Measurements from ENCODE around the gene LGSN. TPM values are rescaled to one million over a fixed set of nuclear protein-coding genes. Genes with fewer than 3 reads are reported as not detected.
"Not testable (repeated sequence)": the region's sequence is repeated elsewhere in the genome, so short reads cannot be mapped to it uniquely, and the experiment has no call there.

Gene LGSN
- polyA plus RNA-seq, 12 donors = 0.07 to 7.7 TPM; not detected in 10

DNA sequence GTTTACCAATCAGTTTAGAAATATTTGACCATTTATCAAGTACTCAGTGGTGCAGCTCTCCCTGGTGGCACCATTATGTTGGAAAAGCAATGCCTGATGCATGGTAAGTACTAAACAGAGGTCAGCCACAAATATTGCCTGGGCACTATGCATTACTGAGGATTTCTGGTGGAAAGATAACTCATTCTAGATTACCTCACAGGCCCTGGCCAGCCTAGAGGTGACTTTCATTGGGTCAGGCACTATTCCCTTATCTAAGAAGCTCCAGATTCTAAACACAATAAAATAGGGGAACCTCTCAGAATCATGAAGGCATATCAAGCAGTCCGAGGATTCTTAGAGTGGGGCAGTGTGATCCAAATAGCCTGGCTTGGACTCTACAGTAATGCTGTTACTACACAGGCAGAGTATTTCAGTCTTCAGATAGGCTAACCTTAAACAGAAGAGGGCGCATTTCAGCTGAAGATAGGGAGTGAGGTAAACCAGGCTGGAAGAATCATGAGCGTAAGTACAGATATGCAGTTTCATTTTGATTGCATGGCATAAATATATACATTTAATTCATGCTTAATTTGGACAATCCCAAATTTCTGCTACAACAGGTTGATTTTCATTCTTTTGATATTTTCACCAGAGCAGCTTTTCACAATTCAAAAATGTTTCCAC, 12.1 kb downstream of the LGSN start:
- DNase-seq = peak; percentile 6

DNA sequence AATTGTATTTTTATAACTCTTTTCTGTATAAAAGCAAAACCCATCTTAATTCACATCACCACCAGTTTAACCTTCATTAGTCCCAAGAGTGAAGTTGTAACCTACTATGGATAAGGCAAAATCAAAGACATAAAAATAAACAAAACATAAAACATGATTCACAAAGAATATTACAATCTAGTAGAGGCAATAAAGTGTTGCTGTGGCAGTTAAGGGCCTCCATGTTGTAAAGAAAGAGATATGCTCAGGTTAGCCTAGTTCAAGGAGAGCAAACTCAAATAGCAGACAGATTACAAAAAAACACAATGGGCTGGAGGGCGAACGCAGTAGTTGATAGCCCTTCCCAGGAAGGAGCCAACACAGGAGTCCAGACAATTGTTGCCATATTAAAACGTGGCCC, 13.4 kb downstream of the LGSN start:
- no peak for DNase-seq

DNA sequence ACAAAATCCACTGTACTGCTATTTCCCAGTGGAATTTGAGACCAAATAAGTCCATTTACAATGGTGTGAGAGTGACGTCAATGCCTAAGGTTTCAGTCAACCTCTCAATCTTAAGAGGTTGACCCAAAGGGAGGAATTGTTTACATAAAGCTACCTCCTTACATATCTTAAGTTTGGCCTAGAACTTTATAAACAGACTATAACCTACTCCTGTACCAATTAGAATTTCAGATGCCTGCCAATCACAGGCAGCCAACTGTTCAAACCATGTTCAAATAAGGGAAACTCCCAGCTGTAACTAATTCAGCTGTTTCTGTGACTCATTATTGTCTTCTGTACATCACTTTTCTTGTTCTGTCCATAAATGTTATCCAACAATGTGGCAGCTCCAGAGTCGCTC, 14.5 kb downstream of the LGSN start:
- DNase-seq = no peak

DNA sequence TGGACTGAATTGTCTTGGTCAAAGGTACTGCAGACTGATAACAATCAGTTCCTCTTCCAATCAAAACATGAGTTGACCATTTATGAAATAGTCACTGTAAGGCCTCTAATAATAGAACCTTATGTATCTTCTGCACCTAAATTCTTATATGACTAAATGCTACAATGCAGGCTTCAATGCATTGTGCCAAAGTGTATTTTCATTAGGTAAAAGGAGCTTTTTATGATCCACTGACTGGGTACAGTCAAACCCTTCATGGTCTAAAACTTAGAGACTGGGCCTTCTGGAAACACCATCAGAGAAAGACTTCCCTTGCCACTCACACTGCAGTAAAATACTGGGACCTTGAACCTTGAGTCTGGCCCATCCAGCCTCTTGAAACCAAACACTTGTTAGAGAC, 16.3 kb downstream of the LGSN start:
- no peak for DNase-seq

DNA sequence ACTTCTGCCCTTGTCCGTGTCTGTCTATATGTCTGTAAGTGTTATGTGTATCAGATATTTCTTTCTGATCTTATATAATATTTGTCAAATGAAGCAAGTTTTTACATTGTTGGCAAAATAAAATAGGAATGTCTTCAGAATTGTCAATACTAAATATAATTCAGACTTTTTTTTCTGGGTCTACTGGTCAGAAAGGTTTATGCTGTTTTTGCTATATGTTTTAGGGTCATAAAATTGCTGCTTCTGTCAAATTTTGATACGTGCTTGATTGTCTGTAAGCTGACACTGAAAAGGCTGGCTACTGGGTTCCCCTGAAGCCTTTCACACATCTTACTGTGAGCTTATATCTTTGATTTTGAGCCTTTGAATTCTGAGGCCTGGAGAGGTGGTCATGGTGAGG, 20.1 kb downstream of the LGSN start:
- DNase-seq = no peak

DNA sequence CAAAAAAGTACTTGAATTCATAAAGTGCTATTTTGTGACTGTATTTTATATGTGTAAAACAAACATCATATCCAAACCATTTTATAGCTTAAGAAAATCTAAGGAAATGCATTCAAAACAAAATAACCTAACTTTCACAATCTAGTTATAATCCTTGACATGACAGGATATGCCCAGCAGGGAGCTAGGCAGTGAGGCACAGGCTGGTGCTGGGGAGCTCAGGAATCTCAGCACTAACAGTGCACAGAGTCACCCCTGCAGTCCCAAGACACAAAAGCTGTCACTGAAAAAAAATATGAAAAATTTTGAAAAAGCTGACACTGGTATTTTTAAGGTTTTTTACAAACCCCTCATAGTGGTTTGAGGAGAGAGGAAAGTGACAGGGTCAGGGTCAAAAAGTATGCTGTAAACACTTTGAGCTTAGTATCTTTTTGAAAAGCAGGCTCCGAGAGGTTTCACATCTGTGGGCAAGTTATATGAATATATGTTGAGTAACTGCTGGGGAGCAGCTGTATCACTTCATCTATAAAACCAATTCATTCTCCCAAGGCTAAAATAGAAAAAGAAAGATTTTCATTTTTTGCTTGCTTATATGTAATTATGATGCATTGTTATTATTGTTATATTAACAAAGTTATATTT, 24.1 kb downstream of the LGSN start:
- no peak for DNase-seq

DNA sequence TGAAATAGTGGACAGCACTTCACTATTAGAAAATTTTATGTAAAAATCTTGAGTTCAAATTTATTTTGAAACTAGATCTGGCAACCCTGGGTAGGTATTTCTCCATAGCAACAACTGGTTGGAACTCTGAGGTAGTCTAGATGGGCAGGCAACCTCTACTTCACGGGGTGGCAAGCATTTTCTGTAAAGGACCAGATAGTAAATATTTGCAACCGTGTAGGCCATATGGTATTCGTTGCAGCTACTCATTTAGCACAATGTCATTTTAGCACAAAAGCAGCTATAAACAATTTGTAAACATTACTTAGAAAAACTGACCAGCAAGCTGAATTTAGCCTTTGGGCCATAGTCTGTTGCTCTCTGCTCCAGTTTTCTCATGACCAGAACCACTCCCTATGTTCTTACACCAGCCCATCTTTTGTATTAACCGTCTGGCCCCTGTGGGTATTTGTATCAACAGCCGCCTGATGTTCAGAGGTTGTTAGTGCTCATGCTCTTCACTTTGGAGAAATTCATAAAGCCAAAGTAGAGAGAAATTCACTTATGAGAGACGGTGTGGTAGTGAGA, 29.2 kb downstream of the LGSN start:
- DNase-seq = no peak

DNA sequence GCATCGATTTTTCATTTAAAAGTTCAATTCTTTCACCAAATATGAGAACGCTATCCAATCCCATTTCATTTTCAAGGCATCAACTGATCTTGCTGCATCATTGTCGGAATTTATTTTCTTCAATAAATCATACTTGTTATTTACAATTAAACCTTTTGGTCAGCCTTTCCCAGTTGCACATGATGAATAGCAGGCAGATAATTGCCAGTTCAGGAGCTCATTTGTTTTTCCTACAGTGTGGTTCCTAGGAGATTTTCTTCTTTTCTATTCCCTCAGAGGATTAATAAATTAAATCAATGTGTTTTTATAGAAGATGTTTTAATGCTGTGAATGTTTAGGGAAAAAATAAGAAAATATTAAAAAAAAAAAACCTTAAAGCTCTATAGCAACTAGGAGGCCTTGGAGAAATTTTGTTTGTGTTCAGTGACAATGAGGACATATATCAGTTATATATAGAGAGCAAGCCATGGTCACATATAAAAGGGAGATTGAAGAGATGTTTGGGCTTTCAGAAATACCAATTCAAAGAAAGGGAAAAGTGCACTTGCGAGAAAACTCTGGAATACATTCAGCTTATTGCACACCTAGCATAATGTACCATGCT, 30.4 kb downstream of the LGSN start:
- no peak for DNase-seq

DNA sequence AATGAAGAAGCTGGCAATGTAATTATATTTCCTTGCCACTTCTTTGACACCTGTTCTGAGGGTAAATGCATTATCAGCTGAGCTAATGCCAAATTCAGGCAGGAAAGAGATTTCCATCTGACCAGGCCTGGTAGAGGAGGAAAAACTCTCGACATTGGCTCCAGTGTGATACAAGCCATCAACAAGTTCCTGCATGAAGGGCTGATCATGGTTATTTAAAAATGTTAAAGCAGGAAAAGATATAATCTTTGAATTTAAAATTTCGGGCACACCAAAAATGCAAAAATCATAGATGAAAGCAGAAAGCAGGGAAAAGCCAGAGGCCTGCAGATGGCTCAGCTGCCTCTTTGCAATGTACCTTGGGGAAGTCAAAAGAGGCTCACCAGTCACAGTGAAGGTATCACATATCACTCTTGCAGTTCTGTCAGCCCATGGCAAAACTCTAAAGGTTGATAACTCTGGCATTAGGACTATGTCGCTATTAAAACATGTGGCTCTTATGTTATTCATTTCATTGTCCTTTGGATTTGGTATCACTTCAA, 39.1 kb downstream of the LGSN start:
- no peak for DNase-seq

DNA sequence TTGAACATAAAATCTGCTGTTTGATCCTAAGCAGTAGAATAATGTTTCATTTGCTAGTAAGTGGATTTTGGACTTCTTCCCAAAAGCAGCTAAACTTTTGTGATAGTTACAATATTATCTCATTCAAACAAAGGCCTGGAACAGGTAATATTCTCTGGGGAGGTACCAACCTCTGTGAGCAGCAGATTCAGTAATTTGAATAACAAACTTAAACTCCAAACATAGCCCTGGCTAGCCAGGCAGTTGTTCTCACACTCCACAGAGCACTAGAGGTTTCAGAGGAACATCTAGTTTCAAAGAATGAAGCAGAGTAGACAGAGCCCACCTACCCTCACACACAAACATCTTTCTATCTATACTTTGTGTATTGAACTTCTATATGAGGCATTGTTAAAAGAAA, 40.9 kb downstream of the LGSN start:
- DNase-seq = no peak

DNA sequence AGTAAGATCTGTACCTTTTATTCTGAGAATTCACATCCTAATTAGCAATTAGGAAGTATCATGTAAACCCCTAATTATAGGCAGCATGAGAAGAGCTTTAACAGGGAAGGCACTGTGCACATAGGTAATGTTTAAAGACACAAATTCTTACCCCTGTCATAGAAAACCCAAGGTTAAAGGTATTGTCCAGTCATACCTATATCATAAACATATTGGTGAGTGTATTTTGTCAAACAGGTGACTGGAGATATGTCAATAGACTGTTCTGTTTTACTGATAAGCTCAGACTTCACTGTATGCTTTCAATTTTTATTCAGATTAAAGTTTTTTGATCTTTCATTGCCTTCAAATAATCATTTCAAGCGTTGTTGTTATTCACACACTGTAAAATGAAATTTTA, 43.8 kb downstream of the LGSN start:
- DNase-seq = no peak

DNA sequence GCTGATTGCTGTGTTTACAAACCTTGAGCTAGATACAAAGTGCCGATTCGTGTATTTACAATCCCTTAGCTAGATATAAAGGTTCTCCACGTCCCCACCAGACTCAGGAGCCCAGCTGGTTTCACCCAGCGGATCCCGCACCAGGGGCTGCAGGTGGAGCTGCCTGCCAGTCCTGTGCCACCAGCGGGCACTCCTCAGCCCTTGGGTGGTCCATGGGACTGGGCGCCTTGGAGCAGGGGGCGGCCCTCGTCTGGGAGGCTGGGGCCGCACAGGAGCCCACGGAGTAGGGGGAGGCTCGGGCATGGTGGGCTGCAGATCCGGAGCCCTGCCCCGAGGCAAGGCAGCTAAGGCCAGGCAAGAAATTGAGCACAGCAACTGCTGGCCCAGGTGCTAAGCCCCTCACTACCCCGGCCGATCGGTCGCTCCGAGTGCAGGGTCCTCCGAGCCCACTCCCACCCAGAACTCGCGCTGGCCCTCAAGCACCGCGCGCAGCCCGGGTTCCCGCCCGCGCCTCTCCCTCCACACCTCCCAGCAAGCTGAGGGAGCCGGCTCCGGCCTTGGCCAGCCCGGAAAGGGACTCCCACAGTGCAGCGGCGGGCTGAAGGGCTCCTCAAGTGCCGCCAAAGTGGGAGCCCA, 44.9 kb downstream of the LGSN start:
- DNase-seq = not testable (repeated sequence)

DNA sequence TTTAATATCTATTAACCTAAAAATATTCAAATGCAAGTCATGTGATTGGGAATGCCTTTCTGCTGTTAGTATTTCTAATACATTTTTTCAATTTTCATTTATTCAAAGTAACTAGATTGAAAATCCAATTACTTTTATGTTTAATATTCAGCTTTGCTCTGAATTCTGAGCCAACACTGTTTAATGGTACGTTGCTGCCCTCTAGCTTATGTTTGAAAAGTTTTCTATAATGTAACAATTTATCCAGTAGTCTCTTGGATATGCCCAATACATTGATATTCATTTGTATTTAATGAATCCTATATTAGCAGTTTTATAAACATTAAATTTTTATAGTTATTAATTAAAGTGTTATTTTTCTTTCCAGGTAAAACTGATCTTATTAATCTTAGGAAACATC, 47.4 kb downstream of the LGSN start:
- DNase-seq = peak; percentile 22

DNA sequence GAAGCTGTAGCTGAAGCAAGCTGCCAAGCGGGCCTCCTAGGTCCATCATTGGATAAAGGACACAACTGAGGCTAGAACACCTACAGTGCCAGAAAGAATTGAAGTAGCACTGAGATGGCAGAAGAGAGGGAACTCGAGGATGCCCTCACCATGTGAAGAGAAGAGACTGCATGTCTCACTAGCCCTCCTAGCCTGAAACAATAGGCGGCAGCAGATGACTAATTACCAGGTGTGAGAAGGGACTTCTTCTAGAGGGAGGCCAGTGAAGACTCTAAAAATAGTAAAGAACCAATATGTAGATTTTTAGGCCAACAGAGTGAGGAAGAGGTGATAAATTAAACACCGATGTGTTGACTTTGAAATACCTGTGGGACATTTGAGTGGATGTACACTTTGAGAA, 50.3 kb downstream of the LGSN start:
- no peak for DNase-seq

DNA sequence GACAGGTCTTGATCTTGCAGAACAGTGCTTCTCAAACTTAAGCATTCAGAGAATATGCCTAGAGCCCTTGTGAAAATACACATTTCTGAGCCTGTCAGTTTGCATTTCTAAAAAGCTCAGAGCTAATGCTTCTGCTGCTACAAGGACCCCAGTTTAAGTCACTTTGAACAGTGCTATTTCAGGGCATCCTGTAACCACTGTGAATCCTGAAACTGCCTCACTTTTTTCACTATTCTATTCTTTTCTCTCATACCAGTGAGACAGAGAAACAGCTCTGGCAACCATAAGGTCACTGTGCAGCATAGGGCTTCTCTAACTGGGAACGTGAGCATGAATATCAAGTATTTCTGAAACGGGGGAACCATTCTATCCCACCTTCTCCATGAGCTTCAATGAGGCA, 51.2 kb downstream of the LGSN start:
- no peak for DNase-seq

DNA sequence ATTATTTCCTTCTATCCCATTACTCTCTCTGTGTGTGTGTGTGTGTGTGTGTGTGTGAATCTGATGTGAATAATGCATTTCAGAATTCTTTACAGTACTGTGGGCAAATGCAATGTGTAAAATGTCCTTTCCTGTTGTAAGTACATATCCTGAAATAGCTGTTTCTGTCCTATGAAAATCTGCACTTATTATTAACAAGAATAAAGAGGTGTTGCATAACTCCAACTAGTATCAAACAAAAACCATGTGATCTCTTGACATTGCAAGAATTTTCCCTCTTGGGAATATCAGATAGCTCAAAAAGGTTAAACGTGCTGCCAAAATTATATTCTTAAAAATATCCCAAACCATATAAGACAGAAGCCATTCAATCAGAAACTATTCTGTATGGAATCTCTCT, 52.0 kb downstream of the LGSN start:
- DNase-seq = no peak

DNA sequence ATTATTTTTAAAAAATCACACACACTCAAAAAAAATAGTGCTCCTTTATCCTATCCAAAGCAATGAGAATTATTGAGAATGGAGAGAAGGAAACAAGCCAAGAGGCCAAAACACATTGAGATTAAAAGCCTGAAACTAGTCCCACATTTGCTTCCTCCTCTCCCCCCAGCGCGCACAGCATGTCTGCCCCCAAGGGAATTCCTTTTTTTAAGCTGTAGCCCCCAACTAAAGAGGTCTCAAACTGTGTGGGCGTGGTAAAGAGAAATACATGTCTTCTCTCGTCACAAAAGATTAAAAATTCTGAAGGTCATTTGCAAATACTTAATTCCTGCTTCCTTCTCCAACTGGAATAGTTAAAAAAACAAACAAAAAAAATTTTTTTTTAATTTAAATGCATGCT, 52.7 kb downstream of the LGSN start:
- DNase-seq = no peak

DNA sequence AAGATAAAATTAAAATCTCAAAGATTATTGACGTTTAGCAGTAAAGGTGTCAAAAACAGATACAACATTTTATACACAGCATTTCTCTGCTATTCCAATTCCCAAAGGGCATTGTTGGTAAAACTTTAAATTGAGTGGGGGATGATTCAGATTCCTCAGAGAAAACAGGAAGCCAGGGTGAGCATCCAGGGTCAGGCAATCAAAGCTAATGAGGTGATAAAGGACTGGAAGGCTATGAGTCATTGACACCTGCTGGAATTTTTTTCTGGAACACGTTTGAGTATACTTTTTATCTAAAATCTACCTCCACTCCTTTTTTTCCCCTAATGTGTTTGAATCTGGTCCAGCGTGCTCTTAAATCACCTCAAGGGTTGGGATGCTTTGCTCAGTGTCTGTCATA, 56.3 kb downstream of the LGSN start:
- no peak for DNase-seq

DNA sequence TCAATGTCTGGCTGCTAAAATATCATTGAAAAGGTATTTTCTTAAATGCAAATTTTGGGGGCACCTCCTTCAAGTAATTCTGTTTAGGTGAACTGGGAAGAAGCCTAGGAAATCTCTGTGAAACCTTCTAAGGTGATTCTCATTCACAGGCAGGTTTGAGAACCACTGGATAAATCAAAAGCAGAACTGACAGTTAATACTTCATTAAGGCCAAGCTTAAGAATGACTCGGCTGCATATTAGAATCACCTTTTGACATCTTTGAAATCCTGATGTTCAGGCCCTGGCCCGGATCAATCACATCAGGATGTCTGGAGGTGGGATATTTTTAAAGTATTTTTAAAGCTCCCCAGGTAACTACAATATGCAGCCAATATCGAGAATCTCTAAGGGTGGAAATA, 58.0 kb downstream of the LGSN start:
- no peak for DNase-seq

DNA sequence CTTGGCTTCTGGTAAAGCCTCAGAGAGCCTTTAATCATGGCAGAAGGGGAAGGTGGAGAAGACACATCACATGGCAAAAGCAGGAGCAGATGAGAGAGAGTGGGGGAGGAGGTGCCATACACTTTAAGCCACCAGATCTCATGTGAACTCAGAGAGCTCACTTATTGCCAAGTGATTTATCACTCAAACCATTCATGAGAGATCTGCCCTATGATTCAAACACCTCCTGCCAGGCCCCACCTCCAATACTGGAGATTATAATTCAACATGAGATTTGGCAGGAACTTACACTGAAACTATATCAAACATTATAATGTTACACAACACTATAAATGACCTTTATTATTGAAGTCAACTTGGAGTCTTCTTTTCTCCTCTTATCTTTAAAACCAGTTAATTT, 60.6 kb downstream of the LGSN start:
- no peak for DNase-seq

DNA sequence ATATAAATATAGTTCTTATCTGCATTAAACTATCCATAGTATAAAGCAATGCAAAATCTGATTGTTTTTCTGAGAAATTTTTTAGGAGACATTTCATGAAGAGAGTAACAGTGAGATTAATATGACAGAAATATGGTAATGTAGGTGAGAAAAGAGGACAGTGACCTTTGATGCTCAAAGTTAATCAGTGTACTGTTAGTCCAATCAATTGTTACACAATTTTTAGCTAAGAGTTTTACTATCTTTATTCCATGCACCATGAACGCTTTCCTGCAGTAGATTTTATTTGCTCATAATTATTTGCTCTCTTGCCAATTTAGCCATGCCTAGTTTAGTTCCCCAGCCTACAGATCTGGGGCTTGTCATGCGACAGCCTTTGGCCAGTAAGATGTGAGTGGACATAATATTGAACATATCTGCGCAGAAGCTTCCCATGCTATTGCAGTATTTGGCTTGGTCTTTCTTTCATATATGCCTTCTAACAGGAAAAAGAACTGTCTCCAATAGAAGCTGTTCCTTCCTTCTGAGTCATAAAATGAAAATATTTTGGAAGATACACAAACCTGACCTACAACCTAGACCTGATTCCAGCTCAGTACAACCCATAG, 69.8 kb downstream of the LGSN start:
- no peak for DNase-seq

DNA sequence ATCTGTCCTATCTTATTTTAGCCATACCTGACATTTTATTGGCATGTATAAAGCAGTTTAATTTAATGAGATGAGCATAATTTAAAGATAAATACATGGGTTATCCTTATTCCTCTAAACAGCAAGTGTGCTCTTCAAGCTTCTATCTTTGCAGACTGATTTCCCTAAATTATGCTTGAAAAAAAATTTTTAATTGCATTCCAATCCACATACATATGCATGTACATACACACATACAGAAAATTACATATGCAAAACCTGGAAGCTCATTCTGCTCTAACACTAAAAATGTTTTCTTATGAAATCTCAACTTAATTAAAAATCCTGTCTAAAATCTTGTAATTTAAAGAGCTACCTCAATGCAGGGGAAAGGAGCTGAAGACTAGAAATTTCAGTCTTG, 73.2 kb downstream of the LGSN start:
- no peak for DNase-seq

Measured in muscle of arm (tissue), 12 donors.